ENCODE measurements around the gene LRRC61.

LRRC61 gene

DNA sequence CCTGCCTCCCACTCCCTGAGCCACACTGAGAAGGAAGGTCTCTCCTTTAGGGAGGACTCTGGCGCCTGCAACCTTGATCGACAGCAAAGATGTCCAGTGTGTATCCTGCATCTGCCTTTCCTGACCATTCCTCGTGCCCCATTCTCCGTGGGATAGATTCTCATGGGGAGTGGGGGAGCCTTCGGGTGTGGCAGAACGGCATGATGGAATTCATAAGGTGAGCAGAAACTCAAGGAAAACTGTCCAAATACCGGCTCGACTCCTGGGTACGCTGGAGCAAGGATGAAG lies 18.9 kb downstream of the LRRC61 start:
- TF ChIP-seq TOX (CRISPR knock-in tag; IDR thresholded peaks at IDR 0.05; ENCODE audit: borderline replicate concordance) (no peak), PATZ1 (CRISPR knock-in tag; IDR thresholded peaks at IDR 0.05; ENCODE audit: borderline replicate concordance) (no peak), RARB (CRISPR knock-in tag; IDR thresholded peaks at IDR 0.05) (no peak), ESRRG (CRISPR knock-in tag; IDR thresholded peaks at IDR 0.05) (no peak), CSDC2 (CRISPR knock-in tag; IDR thresholded peaks at IDR 0.05) (no peak), GLIS3 (CRISPR knock-in tag; IDR thresholded peaks at IDR 0.05) (no peak), ZNF8 (CRISPR knock-in tag; IDR thresholded peaks at IDR 0.05) (no peak), BACH2 (CRISPR knock-in tag; IDR thresholded peaks at IDR 0.05; ENCODE audit: borderline replicate concordance) (no peak), ZFP30 (CRISPR knock-in tag; IDR thresholded peaks at IDR 0.05) (no peak)
- ATAC-seq, result no peak

DNA sequence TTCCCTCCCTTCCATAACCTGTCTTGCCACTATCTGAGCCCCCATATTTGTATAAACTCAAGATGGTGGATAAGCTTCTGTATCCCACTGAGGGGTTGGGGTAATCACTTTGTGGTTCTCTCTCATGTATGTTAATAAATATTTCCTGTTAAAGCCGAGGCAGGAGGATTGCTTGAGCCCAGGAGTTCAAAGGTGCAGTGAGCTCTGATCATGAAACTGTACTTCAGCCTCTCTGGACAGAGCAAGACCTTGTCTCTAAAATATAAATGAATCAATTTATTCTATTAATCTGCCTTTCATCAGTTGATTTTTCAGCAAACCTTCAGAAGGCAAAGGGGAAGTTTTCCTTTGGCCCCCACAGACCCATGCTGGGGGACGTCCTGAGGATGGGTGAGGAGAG lies 20.1 kb downstream of the LRRC61 start:
- no peak for ATAC-seq
- TF ChIP-seq GLIS3 (CRISPR knock-in tag; IDR thresholded peaks at IDR 0.05) (no peak), ZNF565 (CRISPR knock-in tag; conservative IDR thresholded peaks at IDR 0.05; ENCODE audit: low read depth) (no peak), ISL1 (CRISPR knock-in tag; IDR thresholded peaks at IDR 0.05) (no peak), ARNTL (CRISPR knock-in tag; IDR thresholded peaks at IDR 0.05; ENCODE audit: borderline replicate concordance, low read depth) (no peak), TOX (CRISPR knock-in tag; IDR thresholded peaks at IDR 0.05; ENCODE audit: borderline replicate concordance) (no peak), ZNF8 (CRISPR knock-in tag; IDR thresholded peaks at IDR 0.05) (no peak), RARB (CRISPR knock-in tag; IDR thresholded peaks at IDR 0.05) (no peak), TSHZ2 (CRISPR knock-in tag; IDR thresholded peaks at IDR 0.05) (no peak), CSDC2 (CRISPR knock-in tag; IDR thresholded peaks at IDR 0.05) (no peak), ZC3H10 (CRISPR knock-in tag; IDR thresholded peaks at IDR 0.05) (no peak), CSRNP3 (CRISPR knock-in tag; IDR thresholded peaks at IDR 0.05) (no peak), SNAI2 (CRISPR knock-in tag; IDR thresholded peaks at IDR 0.05) (no peak), ZFP30 (CRISPR knock-in tag; IDR thresholded peaks at IDR 0.05) (no peak), BACH2 (CRISPR knock-in tag; IDR thresholded peaks at IDR 0.05; ENCODE audit: borderline replicate concordance) (no peak), PPARA (CRISPR knock-in tag; IDR thresholded peaks at IDR 0.05; ENCODE audit: borderline replicate concordance) (no peak), PATZ1 (CRISPR knock-in tag; IDR thresholded peaks at IDR 0.05; ENCODE audit: borderline replicate concordance) (no peak), OSR1 (CRISPR knock-in tag; IDR thresholded peaks at IDR 0.05) (no peak), ESRRG (CRISPR knock-in tag; IDR thresholded peaks at IDR 0.05) (no peak)
- TF ChIP-seq, protein P1, sequence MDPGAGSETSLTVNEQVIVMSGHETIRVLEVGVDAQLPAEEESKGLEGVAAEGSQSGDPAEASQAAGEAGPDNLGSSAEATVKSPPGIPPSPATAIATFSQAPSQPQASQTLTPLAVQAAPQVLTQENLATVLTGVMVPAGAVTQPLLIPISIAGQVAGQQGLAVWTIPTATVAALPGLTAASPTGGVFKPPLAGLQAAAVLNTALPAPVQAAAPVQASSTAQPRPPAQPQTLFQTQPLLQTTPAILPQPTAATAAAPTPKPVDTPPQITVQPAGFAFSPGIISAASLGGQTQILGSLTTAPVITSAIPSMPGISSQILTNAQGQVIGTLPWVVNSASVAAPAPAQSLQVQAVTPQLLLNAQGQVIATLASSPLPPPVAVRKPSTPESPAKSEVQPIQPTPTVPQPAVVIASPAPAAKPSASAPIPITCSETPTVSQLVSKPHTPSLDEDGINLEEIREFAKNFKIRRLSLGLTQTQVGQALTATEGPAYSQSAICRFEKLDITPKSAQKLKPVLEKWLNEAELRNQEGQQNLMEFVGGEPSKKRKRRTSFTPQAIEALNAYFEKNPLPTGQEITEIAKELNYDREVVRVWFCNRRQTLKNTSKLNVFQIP (CRISPR knock-in tag; IDR thresholded peaks at IDR 0.05; ENCODE audit: borderline replicate concordance, low read depth), result no peak

GRCh38 chr7:150344299-150344698 lies 21.1 kb downstream of the LRRC61 start:
- no peak for ATAC-seq
- no peak for TF ChIP-seq ZFP30 (CRISPR knock-in tag; IDR thresholded peaks at IDR 0.05)
- TF ChIP-seq ARNTL (CRISPR knock-in tag; IDR thresholded peaks at IDR 0.05; ENCODE audit: borderline replicate concordance, low read depth), result no peak
- TF ChIP-seq ZNF8 (CRISPR knock-in tag; IDR thresholded peaks at IDR 0.05), result no peak
- no peak for TF ChIP-seq ISL1 (CRISPR knock-in tag; IDR thresholded peaks at IDR 0.05)
- no peak for TF ChIP-seq RARB (CRISPR knock-in tag; IDR thresholded peaks at IDR 0.05)
- no peak for TF ChIP-seq OSR1 (CRISPR knock-in tag; IDR thresholded peaks at IDR 0.05)
- TF ChIP-seq ZC3H10 (CRISPR knock-in tag; IDR thresholded peaks at IDR 0.05), result no peak
- TF ChIP-seq ESRRG (CRISPR knock-in tag; IDR thresholded peaks at IDR 0.05), result no peak
- TF ChIP-seq SNAI2 (CRISPR knock-in tag; IDR thresholded peaks at IDR 0.05), result no peak
- TF ChIP-seq ZFP3 (CRISPR knock-in tag; IDR thresholded peaks at IDR 0.05), result no peak
- TF ChIP-seq ZNF565 (CRISPR knock-in tag; conservative IDR thresholded peaks at IDR 0.05; ENCODE audit: low read depth), result no peak
- TF ChIP-seq CSRNP3 (CRISPR knock-in tag; IDR thresholded peaks at IDR 0.05), result no peak
- TF ChIP-seq, protein P1 (CRISPR knock-in tag; IDR thresholded peaks at IDR 0.05; ENCODE audit: borderline replicate concordance, low read depth), result no peak
